ENCODE results near the gene CFAP68. TPM values are rescaled to one million over a fixed set of nuclear protein-coding genes. Genes with fewer than 3 reads are reported as not detected.

Gene CFAP68
- total and polyA plus RNA-seq, 2 experiments from 2014 or later, result 9.9 to 52.8 TPM

DNA sequence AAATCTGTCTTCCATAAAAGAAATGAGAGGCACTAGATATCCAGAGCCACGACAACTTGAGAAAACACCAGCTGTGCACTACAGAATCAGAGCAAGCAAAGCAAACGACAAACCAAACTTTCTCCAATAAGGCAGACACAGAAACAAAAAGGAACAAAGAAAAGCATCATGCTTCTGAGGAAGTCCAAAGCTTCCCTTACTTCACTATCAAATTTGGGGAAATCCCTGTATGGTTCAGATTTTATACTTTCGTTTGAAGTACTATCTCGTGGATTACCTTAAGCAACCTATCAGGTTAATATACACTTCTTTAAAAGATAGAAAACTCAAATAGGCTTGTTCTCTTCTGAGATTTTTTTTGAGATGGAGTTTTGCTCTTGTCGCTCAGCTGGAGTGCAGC lies 35.7 kb upstream of the CFAP68 start:
- Histone ChIP-seq H3K27me3 (ENCODE audit: insufficient read depth) (no peaks in the 10 kb centered on the region), H3K4me2 (no peak overlapping the region), H3K4me1 (ENCODE audit: insufficient read depth) (peaks cover 5% of the 10 kb centered on the region; the same call in 1 of the 2 replicates), H3K79me2 (replicated peaks; ENCODE audit: insufficient read depth) (no peaks in the 10 kb centered on the region), H3K27ac (ENCODE audit: low read depth) (no peak overlapping the region), H3K9me2 (ENCODE audit: insufficient read depth) (no peaks in the 10 kb centered on the region), H2AFZ (no peak overlapping the region), H3K4me3 (no peak overlapping the region), H3K36me3 (ENCODE audit: insufficient read depth) (no peaks in the 10 kb centered on the region), H4K20me1 (replicated peaks; ENCODE audit: insufficient read depth) (no peaks in the 10 kb centered on the region), H3F3A (replicated peaks; ENCODE audit: low read depth) (no peaks in the 10 kb centered on the region)
- no peaks in the 10 kb centered on the region for H3K27me3 Mint-ChIP-seq (ENCODE audit: insufficient read depth, low read depth, poor library complexity)
- H3K4me1 Mint-ChIP-seq, result peaks cover 27% of the 10 kb centered on the region
- no peaks in the 10 kb centered on the region for H3K9me3 Mint-ChIP-seq
- no peak for DNase-seq (ENCODE audit: low spot score)
- ATAC-seq, result no peak
- H3K4me3 Mint-ChIP-seq, result no peak overlapping the region
- TF ChIP-seq ZNF114 (CRISPR knock-in tag; IDR thresholded peaks at IDR 0.05), result no peak
- TF ChIP-seq, protein P1, sequence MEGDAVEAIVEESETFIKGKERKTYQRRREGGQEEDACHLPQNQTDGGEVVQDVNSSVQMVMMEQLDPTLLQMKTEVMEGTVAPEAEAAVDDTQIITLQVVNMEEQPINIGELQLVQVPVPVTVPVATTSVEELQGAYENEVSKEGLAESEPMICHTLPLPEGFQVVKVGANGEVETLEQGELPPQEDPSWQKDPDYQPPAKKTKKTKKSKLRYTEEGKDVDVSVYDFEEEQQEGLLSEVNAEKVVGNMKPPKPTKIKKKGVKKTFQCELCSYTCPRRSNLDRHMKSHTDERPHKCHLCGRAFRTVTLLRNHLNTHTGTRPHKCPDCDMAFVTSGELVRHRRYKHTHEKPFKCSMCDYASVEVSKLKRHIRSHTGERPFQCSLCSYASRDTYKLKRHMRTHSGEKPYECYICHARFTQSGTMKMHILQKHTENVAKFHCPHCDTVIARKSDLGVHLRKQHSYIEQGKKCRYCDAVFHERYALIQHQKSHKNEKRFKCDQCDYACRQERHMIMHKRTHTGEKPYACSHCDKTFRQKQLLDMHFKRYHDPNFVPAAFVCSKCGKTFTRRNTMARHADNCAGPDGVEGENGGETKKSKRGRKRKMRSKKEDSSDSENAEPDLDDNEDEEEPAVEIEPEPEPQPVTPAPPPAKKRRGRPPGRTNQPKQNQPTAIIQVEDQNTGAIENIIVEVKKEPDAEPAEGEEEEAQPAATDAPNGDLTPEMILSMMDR (conservative IDR thresholded peaks at IDR 0.05; ENCODE audit: low read depth in 2 of 2), result no peak
- no peak for TF ChIP-seq ZNF462 (CRISPR knock-in tag; IDR thresholded peaks at IDR 0.05)
- TF ChIP-seq ETS1 (IDR thresholded peaks at IDR 0.05), result no peak
- TF ChIP-seq POLR2AphosphoS5 (IDR thresholded peaks at IDR 0.05; ENCODE audit: low read depth), result no peak
- TF ChIP-seq CREB1 (CRISPR knock-in tag; IDR thresholded peaks at IDR 0.05; ENCODE audit: low read depth), result no peak
- TF ChIP-seq JUNB (IDR thresholded peaks at IDR 0.05; ENCODE audit: unreplicated experiment), result no peak
- TF ChIP-seq ZNF331 (CRISPR knock-in tag; IDR thresholded peaks at IDR 0.05; ENCODE audit: low read depth), result no peak
- TF ChIP-seq STAT1 (IDR thresholded peaks at IDR 0.05; ENCODE audit: unreplicated experiment), result no peak
- TF ChIP-seq, protein P2, sequence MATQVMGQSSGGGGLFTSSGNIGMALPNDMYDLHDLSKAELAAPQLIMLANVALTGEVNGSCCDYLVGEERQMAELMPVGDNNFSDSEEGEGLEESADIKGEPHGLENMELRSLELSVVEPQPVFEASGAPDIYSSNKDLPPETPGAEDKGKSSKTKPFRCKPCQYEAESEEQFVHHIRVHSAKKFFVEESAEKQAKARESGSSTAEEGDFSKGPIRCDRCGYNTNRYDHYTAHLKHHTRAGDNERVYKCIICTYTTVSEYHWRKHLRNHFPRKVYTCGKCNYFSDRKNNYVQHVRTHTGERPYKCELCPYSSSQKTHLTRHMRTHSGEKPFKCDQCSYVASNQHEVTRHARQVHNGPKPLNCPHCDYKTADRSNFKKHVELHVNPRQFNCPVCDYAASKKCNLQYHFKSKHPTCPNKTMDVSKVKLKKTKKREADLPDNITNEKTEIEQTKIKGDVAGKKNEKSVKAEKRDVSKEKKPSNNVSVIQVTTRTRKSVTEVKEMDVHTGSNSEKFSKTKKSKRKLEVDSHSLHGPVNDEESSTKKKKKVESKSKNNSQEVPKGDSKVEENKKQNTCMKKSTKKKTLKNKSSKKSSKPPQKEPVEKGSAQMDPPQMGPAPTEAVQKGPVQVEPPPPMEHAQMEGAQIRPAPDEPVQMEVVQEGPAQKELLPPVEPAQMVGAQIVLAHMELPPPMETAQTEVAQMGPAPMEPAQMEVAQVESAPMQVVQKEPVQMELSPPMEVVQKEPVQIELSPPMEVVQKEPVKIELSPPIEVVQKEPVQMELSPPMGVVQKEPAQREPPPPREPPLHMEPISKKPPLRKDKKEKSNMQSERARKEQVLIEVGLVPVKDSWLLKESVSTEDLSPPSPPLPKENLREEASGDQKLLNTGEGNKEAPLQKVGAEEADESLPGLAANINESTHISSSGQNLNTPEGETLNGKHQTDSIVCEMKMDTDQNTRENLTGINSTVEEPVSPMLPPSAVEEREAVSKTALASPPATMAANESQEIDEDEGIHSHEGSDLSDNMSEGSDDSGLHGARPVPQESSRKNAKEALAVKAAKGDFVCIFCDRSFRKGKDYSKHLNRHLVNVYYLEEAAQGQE (IDR thresholded peaks at IDR 0.05; ENCODE audit: unreplicated experiment), result no peak
- no peak for TF ChIP-seq NANOG (IDR thresholded peaks at IDR 0.05; ENCODE audit: borderline replicate concordance)
- no peak for TF ChIP-seq EZH2phosphoT487 (IDR thresholded peaks at IDR 0.05; ENCODE audit: unreplicated experiment)
- no peak for TF ChIP-seq EZH2 (IDR thresholded peaks at IDR 0.05; ENCODE audit: low read depth, unreplicated experiment)
- no peaks in the 10 kb centered on the region for H3K36me3 Mint-ChIP-seq (ENCODE audit: low read depth)
- no peak overlapping the region for H3K27ac Mint-ChIP-seq

All from GM23338 (cell line).